GM12873 (cell line): Measurements from ENCODE around the gene PRPF8.

Experiments used
- TF ChIP-seq, protein P1 (sequence below): IDR thresholded peaks from 2 replicates; pipeline ENCODE4 v1.5.1; 2012; ENCODE audit warnings: low read depth, mild to moderate bottlenecking, moderate library complexity, low read length, control low read depth; ENCODE audit not compliant: insufficient read depth; ENCODE audit errors: missing control alignments

The PRPF8 gene

DNA sequence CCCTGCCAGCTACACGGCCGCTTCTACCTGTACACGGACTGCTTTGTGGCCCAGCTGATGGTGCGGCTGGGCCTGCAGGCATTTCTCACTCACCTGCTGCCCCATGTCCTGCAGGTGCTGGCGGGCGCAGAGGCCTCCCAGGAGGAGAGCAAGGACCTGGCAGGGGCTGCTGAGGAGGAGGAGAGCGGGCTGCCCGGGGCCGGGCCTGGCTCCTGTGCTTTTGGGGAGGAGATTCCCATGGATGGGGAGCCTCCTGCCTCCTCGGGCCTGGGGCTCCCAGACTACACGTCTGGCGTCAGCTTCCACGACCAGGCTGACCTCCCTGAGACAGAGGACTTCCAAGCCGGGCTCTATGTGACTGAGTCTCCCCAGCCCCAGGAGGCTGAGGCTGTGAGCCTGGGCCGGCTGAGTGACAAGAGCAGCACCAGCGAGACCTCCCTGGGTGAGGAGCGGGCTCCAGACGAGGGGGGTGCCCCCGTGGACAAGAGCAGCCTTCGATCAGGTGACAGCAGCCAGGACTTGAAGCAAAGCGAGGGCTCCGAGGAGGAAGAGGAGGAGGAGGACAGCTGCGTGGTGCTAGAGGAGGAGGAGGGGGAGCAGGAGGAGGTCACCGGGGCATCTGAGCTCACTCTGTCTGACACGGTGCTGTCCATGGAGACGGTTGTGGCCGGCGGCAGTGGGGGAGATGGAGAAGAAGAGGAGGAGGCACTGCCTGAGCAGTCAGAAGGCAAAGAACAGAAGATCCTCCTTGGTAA lies 43.4 kb upstream of the PRPF8 start:
- TF ChIP-seq, protein P1, sequence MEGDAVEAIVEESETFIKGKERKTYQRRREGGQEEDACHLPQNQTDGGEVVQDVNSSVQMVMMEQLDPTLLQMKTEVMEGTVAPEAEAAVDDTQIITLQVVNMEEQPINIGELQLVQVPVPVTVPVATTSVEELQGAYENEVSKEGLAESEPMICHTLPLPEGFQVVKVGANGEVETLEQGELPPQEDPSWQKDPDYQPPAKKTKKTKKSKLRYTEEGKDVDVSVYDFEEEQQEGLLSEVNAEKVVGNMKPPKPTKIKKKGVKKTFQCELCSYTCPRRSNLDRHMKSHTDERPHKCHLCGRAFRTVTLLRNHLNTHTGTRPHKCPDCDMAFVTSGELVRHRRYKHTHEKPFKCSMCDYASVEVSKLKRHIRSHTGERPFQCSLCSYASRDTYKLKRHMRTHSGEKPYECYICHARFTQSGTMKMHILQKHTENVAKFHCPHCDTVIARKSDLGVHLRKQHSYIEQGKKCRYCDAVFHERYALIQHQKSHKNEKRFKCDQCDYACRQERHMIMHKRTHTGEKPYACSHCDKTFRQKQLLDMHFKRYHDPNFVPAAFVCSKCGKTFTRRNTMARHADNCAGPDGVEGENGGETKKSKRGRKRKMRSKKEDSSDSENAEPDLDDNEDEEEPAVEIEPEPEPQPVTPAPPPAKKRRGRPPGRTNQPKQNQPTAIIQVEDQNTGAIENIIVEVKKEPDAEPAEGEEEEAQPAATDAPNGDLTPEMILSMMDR = no peak

DNA sequence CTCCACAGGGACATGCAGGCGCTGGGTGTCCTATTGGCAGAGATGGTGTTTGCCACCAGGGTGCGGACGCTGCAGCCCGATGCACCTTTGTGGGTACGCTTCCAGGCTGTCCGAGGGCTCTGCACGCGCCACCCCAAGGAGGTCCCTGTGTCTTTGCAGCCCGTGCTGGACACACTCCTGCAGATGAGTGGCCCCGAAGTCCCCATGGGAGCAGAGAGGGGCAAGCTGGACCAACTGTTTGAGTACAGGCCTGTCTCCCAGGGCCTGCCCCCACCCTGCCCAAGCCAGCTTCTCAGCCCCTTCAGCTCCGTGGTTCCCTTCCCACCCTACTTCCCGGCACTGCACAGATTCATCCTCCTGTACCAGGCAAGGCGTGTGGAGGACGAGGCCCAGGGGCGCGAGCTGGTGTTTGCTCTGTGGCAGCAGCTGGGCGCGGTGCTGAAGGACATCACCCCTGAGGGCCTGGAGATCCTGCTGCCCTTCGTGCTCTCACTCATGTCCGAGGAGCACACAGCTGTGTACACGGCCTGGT lies 42.7 kb upstream of the PRPF8 start:
- TF ChIP-seq, protein P1 = no peak

DNA sequence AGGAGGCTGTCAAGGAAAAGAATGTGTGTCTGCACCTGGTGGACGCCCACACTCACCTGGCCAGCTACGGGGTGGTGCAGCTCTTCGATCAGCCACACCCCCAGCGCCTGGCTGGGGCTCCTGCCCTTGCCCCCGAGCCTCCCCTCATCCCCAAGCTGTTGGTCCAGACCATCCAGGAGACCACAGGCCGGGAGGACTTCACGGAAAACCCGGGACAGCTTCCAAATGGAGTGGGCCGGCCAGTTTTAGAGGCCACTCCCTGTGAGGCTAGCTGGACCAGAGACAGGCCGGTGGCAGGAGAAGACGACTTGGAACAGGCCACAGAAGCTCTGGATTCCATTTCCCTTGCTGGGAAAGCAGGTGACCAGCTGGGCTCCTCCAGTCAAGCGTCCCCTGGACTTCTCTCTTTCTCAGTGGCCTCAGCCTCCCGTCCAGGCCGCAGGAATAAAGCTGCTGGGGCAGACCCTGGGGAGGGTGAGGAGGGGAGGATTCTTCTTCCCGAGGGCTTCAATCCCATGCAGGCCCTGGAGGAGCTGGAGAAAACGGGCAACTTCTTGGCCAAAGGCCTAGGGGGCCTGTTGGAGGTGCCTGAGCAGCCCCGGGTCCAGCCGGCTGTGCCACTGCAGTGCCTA lies 42.1 kb upstream of the PRPF8 start:
- TF ChIP-seq, protein P1 = no peak

DNA sequence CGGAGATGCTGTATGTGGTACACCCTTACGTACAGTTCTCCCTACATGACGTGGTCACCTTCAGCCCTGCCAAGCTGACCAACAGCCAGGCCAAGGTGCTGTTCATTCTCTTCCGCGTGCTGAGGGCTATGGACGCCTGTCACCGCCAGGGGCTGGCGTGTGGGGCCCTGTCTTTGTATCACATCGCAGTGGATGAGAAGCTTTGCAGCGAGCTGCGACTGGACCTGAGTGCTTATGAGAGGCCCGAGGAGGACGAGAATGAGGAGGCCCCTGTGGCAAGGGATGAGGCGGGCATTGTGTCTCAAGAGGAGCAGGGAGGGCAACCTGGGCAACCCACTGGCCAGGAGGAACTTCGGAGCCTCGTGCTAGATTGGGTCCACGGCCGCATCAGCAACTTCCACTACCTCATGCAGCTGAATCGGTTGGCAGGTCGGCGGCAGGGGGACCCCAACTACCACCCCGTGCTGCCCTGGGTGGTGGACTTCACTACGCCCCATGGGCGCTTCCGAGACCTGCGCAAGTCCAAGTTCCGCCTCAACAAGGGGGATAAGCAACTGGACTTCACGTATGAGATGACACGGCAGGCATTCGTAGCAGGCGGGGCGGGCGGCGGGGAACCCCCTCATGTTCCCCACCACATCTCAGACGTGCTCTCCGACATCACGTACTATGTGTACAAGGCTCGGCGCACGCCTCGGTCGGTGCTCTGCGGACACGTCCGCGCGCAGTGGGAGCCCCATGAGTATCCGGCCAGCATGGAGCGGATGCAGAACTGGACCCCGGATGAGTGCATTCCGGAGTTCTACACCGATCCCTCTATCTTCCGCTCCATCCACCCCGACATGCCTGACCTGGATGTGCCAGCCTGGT lies 41.2 kb upstream of the PRPF8 start:
- TF ChIP-seq, protein P1 = no peak

DNA sequence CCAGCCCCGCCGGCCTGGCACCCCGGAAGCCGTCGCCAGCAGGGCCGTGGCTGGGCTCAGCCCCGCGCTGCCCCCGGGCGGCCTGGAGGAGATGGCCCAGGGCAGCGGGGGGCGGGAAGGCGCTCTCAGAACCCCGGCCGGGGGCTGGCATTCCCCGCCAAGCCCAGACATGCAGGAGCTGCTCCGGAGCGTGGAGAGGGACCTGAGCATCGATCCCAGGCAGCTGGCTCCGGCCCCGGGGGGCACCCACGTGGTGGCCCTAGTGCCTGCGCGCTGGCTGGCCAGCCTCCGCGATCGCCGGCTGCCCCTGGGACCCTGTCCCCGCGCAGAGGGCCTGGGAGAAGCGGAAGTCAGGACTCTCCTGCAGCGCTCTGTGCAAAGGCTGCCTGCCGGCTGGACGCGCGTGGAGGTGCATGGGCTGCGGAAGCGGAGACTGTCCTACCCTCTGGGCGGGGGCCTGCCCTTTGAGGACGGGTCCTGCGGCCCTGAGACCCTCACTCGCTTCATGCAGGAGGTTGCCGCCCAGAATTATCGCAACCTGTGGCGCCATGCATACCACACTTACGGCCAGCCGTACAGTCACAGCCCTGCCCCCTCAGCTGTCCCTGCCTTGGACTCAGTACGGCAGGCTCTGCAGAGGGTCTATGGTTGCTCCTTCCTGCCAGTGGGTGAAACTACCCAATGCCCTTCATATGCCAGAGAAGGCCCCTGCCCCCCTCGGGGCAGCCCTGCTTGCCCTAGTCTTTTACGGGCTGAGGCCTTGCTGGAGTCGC lies 40.4 kb upstream of the PRPF8 start:
- TF ChIP-seq, protein P1 = no peak

DNA sequence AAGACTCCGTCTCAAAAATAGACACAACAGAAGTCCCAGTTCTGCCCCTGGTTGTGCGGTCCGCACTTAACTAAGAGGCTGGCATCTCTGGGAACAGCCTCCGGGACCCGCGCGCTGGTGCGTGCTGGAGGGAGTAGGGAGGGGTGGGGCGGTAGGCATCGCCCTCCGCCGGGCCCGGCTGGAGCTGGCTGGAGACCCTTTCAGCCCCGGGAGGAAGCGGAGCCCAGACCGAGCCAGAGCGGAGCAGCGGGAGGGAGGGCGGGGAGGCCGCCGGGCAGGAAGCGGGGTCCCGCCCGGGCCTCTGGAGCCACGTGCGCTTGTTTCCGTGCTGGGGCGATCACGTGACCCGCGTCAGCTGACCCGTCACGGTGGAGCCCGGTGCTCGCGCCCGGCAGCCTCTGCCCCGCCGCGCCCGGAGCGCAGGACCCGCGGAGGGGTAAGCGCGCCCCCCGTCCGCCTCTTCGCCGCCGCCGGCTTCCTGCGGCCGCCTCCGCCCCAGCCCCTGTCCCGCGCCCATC lies 39.7 kb upstream of the PRPF8 start, which contains the start of gene WDR81:
Gene WDR81, plus strand, starts transcription at position 354 of the 518 bp plus-strand sequence. CDS start 256 bp downstream, outside the sequence.
- TF ChIP-seq, protein P1 = no peak
